ENCODE results near the gene BRINP3.
"Not testable (repeated sequence)": the region's sequence is repeated elsewhere in the genome, so short reads cannot be mapped to it uniquely, and the experiment has no call there.

Gene BRINP3

DNA sequence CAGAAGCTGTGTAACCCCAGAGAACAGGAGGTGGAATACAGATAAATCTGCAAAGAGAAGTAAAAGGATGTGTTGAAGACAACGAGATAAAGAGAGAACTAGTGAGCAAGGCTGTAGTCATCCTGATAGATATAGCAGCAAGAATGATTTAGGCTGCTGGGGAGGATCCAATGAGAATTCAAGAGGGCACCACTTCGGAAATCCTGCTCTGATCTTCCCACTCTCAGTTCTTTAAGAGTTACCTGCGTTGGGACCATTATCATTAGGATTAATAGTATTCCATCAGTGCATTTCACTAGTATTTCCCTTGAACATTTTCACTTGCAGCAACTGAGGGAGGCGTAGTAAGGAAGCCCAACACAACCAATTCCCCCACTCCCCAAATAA is at the start of gene BRINP3:
Gene BRINP3 (minus strand): TSS at position 103 of the 387 bp plus-strand sequence.
- no peak for DNase-seq (ENCODE audit: low read depth in 3 of 3)

DNA sequence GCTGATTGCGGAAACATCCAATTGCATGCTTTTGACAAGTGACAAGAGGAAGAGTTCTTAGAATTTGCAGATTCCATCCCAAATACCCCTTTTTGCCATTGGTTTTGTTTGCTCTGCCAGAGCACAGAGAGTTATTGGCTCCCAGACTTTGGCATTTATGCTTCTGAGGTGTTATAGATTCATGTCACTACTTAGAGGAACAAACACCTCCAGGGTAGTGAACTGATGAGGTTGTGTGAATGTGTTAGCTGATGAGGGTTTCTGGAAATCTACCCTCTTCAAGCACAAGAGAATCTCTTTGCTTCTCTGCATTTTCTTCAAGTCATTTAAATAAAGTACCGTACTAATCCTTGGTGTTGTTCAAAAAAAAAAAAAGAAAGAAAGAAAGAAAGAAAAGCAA is 33.9 kb upstream of the BRINP3 start:
- no peak for DNase-seq (ENCODE audit: low read depth in 3 of 3)

DNA sequence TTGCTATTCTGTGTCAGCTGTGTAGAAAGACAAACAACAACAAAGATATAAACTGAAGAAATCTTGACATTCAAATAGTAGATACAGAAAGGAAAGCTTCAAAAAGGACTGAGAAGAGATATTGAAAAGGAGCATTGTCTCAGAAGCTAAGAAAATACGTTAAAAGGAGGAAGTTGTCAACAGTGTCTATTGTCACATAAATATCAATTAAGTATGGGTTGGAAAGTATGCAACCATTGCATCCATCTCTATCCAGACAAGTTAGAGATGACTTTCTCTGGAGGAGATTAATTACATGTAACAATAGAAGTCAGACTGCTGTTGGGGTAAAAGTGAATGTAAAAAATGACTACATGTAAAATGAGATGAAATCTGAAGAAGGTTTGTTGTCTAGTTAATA is 29.7 kb upstream of the BRINP3 start:
- no peak for DNase-seq (ENCODE audit: low read depth in 3 of 3)

DNA sequence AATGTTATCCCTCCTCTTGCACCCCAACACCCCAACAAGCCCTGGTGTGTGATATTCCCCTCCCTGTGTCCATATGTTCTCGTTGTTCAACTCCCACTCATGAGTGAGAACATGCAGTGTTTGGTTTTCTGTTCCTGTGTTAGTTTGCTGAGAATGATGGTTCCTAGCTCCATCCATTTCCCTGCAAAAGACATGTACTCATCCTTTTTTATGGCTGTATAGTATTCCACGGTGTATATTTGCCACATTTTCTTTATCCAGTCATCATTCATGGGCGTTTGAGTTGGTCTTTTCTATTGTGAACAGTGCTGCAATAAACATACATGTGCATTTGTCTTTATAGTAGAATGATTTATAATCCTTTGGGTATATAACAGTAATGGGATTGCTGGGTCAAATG is 26.9 kb upstream of the BRINP3 start:
- DNase-seq (ENCODE audit: low read depth in 3 of 3) = not testable (repeated sequence)

DNA sequence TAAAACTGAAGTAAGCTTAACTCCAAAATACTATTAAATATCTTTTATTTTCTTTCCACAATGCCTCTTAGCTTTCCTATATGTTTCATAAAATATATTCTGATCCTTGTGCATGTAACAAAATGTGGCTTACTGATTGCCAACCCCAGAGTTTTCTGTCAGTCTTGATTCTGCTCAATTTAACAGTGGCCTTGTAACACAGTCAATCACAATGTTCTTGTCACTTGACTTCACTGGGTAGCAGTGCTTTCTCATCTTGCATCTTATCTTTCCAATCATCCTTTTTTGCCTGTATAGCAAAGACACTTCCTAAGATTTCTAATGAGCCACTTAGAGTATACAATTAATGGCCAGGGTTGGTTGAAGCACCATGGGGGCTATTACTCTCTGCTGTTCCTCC is 19.9 kb upstream of the BRINP3 start:
- no peak for DNase-seq (ENCODE audit: low read depth in 3 of 3)

DNA sequence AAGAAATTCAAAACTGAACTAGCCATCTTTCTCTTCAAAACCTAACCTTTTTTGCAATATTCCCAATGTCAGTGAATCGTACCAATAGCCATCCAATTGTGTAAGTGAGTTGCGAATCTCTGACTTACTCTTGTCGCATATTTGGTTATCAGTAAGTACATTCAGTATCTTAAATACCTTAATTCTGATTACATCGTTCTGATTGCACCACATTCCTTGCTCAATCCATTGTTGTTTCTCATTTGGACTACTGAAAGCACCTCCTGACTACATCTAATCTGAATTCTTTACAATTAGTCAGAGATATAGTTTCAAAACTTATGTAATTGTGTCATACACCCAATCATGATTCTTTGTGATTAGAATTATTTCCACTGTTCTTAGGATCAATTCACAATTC is 16.8 kb upstream of the BRINP3 start:
- DNase-seq (ENCODE audit: low read depth in 3 of 3) = no peak

DNA sequence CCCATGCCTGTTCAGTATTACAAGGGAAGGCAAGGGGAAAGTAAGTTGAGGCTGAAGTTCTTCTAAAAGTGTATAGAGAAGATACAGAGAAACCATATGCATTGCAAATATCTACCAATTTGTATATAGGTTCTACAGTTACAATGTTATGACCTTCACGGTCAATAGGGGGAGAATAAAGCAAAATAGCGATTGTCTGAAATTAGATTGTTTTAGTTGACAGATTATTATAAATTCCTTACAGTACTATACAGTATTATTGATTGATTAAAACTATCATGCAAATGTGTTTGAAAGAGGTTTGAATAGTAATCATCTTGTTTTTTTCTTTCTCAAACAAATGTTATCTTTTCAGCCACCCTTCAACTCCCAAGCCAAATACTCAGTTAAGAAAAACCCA is 13.7 kb upstream of the BRINP3 start:
- DNase-seq (ENCODE audit: low read depth in 3 of 3) = no peak

DNA sequence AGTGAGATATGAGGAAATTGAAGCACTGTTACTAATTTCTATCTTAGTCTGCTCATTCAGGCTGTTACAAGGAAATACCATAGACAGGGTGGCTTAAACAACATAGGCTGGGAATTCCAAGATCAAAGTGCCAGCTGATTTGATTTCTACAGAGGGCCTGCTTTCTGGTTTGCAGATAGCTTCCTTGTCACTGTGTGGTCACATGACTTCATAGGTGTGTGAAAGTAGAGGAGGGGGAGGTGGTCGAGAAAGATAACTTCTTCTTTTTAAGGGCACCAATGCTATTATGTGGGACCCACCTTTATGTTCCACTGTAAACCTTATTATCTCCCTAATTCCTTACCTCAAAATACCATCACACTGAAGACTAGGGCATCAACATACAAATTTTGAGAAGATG is 6.4 kb upstream of the BRINP3 start:
- DNase-seq (ENCODE audit: low read depth in 3 of 3) = no peak

DNA sequence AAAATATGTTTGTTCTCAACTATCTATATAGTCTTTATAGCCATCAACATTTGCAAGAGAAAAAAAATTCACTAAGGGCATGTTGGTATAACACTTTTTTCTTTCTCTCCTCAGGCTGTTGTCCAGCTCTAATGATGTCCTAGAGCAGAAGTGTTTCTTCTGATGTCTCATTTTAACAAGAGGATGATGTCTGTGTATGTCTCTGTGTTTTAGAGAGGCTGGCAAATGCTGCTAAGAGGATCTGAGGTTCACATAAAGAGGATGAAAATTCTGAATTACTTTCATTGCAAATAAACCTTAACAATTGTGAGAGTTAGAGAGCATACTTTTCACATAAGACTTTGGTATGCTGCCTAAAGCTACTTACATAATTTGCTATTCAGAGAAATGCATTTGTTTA is 2.6 kb upstream of the BRINP3 start:
- DNase-seq (ENCODE audit: low read depth in 3 of 3) = no peak

DNA sequence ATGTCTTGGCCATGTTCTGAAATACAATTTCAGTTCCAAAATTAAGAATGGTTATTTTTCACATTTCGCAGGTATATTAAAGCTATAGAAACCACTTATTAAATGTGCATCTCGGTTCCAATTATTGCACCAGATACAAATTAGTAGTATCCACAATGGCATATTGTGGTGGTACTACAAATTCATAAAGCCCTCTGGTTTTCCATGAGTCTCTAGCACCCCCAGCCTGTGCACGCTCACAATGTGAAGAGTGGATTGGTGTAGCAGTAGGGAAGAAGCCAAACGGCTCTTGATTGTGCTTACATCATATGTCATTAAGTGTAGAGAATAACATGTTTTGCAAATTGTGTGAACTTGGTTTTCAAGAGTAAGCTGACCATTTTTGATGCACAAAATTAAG is 1.9 kb upstream of the BRINP3 start:
- no peak for DNase-seq (ENCODE audit: low read depth in 3 of 3)

DNA sequence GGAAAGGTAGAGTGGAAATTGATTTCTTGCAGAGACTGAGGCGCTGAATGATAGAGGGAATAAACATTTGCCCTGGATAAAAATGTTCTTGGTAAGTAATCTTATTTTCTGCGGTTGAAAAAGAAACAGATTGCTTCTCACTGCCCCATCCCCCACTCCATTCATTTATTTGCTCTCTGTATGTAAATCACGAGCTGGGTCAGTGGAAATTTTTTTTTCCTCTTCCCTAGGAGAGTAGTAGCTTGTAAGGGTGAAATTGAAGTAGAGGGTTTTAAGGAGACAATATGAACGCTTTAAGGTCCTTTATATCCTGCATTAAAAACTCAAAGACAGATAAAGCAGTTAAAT is 1.4 kb upstream of the BRINP3 start:
- no peak for DNase-seq (ENCODE audit: low read depth in 3 of 3)

DNA sequence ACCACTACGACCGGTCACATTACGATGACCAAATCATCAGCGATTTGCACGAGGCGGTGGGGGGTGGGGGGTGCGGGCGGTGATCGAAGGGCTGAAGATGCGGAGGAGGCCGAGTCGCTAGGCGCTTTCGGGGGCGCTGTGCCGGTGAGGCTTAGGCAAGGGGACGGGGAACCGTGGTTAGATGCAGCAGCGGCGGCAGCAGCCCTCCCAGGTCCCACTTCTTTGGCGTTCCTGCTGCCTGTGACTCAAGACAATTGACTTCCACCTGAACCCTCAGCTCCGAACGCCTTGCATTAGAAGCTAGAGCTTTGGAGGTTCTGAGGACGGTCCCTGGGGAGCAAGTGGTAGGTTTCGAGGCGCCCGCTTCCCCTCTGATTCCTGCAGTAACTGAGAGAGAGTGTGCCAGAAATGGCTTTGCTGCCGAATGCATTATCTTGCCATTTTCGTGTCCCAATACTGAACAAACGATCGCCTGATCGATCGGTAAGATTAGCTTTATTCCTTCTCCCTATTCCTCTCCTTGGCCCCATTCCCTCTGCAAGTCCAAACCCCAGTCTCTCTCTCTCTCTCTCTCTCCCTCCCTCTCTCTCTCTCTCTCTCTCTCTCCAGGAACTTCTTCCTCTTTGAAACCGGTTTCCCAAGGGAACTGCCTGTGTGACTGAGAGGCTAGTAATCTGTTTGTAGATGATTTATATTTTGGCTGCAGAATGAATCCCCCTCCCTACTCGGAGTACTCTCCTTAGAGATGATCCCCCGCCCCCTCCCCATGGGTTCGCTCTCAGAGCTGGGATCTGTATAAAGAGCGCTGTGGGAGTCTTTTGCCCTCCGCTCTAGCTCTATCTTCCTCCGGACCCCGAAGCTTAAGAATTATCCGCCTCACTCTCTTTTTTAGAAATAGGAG is 735 bp upstream of the BRINP3 start:
- no peak for DNase-seq (ENCODE audit: low read depth in 3 of 3)

DNA sequence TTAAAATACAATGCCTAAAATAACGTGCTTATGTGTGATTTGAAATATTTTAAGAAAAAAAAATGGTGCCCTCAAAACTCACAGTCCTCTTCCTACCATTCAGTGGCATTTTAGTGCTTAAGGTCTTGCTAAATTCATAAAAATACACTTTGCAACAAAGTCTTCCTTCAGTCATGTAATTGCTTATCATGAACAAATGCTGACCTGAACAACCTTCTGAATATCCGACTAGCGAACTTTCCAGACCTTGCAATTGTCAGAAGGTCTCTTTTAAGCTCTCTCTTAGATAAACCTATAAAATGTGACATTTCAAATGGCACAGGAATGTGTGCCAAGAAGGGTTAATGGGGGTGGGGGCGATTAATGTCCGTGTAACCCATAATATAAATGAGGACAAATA is 858 bp downstream of the BRINP3 start:
- DNase-seq (ENCODE audit: low read depth in 3 of 3) = no peak

DNA sequence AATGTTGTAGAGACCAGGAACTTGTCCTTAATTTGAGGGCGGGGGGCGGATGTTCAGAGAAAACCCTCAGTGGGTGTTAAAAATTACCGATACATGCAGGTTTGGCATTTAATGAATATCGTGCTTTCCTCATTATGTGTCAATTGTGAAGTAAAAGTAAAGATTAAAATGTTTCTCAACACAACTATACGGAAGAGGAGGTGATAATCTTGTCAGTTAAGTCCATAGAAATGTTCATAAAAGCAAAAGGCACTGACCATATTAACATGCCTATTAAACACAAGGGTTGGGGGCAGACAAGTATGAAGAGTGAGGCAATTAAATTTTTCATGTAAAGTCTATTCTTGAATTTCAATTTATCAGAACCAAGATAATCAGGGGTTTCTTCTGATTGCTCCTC is 1.3 kb downstream of the BRINP3 start:
- DNase-seq (ENCODE audit: low read depth in 3 of 3) = no peak

DNA sequence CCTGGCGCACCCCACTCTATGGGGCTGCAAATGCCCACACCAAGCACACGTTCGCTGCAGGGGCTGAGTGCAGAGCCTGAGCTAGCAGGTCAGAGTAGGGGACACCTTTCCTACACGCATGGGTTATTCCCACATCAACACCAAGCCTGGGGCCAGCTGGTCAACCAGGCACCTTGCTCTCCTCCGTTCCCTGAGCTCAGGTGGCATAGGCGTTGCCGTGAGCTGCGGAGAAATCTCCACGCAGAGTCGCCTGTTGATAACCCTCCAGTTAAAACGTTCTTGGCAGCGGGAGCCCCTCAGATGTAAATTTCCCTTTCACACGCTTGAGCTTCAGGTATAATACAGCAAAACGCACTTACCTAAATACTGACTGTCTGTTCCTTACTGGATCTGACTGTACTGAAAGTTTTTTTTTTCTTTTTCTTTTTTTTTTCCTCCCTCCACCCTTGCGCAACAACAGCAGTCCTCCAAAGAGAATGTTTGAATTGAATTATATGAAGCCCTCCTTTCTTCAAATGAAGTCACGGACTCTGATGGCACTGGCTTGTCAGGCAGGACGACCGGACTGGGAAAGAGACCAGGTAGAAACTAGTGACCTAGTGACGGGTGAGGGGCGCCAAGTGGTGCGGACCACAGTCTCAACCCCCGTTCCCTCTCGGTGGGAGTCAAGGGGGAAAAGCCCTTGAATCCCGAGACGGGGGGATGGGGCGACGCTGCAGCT is 2.1 kb downstream of the BRINP3 start:
- DNase-seq (ENCODE audit: low read depth in 3 of 3) = no peak

DNA sequence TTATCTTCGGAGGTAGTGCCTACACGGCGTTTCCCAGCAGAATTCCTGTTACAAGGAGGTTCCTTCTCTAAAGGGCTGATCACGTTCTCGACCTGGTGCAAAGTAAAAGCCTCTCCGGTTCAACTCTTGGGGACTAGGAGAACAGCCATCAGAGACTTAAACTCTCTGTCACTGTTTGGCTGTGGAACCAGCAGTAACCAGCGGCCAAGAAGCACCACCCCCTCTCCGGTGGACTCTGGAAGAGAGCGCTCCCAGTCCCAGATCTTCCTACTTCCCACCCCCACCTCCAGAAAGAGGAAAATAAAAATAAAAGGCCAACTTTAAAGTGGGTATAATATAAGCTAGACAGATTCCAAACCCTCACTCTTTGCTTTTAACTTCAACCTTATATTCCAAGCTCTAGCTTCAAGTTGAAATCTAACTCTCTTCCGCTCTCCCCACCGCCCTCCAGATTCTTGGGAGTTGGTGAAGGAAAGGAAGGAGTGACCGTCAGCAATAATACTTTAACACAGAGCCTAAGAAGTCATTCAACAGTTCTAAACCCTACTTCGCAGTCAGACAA is 2.9 kb downstream of the BRINP3 start:
- DNase-seq (ENCODE audit: low read depth in 3 of 3) = no peak

DNA sequence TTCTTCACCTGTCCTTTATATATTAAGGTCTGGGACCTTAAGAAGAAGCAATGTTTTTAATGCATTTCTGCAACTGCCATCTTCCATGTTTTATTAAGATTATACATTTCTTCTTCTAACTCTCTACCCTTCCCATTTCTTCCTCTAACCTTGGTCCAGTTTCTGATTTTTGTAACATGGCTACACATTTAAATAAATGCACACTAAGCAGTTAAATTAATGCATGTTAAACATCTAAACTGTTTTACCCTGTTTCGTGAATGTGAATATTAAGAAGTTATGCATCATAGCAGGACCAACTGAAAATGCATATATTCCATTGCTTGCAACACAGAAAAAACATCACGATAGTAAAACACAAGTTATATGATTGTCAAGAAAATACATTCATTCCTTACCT is 3.7 kb downstream of the BRINP3 start:
- DNase-seq (ENCODE audit: low read depth in 3 of 3) = no peak

DNA sequence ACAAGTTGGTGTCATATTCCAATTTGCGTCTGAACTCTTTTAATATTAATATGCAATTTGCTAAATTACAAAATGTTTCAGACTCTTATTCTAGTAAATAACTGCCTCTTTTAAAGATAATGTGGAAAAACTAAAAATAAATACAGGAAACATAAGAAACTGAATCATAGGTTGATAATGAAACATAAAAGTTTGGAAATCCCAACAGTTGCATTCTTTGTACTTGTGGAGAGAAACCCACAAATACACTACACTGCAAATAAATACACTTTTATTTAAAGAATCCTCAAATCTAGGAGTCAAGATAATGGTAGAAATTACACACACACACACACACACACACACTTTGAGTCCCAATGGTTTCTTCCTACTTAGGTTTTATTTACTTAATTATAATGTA is 5.2 kb downstream of the BRINP3 start:
- no peak for DNase-seq (ENCODE audit: low read depth in 3 of 3)

DNA sequence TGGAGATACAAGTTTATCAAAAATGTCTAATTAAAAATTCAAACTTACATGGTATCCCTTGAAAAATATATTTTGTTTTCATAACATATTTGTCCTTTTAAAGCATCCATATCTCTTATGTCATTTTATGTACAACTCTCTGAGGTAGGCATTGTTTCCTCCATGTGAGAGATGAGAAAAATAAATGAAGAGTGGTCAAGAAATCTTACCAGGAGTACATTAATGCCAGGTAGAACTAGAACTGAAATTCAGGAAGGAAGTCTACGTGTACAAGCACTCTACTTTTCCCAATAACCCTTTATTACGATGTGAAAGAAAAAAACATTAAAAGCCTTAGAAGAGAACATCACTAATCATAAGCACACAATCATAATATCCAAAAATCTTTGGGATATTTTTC is 5.6 kb downstream of the BRINP3 start:
- DNase-seq (ENCODE audit: low read depth in 3 of 3) = no peak

DNA sequence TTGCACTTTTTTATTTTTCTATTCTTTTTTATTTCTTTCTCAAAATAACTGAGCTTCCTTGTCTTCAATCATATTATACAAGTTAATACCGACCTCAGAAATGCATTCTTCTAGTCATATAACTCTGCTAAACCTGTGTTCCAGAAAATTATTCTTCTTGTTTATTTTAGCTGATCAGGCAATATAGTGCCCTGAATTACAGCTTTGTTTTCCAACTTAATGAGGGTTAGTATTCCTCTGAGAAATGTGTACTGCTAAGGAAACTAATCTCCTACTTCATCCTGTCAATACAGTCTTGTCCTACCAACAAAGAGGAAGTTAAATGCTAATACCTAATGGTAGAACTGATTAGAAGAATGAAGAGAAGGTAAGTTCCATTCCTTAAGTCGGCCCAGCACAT is 13.0 kb downstream of the BRINP3 start:
- DNase-seq (ENCODE audit: low read depth in 3 of 3) = no peak

DNA sequence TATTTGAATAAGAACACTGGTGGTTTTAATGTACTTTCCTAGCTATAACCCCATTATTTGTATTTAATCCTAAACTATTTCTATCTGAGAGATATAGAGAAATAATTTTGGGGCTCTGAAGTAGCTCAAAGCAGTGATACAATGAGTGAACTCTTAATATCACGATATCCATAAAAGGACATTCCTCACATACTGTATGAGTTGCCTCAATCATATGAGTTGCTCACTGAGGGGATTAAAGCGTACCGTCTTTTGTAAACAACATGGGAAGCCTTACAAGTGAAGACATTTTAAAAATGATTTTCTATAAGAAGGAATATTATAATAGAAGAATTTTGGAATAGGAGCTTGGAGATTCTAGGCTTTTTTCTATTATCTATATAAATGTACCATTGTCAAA is 21.5 kb downstream of the BRINP3 start:
- no peak for DNase-seq (ENCODE audit: low read depth in 3 of 3)

DNA sequence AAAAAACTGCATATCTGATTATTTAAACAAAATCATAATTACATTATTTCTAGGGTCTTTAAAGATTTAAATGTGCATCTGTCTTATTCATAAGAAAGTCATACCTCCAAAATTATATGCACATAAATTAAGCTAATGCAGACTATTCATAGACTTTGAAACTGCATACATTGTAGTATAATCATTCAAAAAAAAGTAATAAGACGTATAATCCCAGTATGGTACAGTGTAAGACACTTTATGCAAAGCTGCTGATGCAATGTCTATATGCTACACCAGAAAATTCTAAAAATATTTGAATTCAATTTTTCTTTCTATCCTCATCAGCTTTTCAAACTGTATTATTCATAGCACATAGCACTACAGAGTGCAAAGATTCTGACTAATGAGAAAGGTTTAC is 22.0 kb downstream of the BRINP3 start:
- no peak for DNase-seq (ENCODE audit: low read depth in 3 of 3)

DNA sequence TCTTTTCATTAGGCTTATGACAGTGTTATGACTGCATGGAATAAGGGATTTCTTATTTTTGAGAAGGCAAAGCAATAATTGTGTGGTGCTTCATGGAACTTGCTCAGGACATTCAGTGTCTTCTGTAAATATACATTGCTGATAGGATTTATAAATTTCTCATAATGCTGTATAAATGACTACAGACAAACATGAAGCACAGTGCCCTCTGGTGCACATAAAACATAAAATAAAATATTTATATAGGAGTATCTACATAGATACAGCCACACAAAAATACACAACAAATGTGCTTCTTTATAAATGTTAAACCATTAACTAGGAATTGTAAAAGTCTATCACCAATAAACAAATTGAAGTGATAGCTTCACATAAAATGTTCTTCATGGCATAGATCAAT is 24.1 kb downstream of the BRINP3 start:
- no peak for DNase-seq (ENCODE audit: low read depth in 3 of 3)
